A673 (cell line): Measurements from ENCODE around the gene VPS37B. TPM values are rescaled to one million over a fixed set of nuclear protein-coding genes. Genes with fewer than 3 reads are reported as not detected.

Experiments
- BruUV-seq: library from RNA; stranded (reverse); fragments of 400-500 nt; replicated peaks from 2 replicates; lab custom pipeline; 2021; lab: Mats Ljungman, UMichigan
- CTCF ChIA-PET: fragments of 300-600 bp; sonication (Branson Sonifier 250); formaldehyde crosslinking; loops from one replicate; lab custom pipeline; 2022; ENCODE audit warnings: antibody characterized with exemption; lab: Charles Lee
- POLR2A ChIA-PET: fragments of 300-600 bp; sonication (Branson Sonifier 250); formaldehyde crosslinking; loops from one replicate; lab custom pipeline; 2022; ENCODE audit warnings: antibody characterized with exemption; ENCODE audit not compliant: low non-redundant PET; lab: Charles Lee
- DNase-seq: peaks from one replicate; pipeline ENCODE4 v3.0.0-alpha.2; 2015; ENCODE audit warnings: low spot score
- H3K27ac ChIP-seq: fragments of 200-600 bp; sonication (generic); 2 replicates; pipeline ENCODE4 v1.5.1; 2016; ENCODE audit warnings: mixed run types, low read depth, mild to moderate bottlenecking, mixed read lengths, antibody characterized with exemption, low read length; ENCODE audit not compliant: poor library complexity, severe bottlenecking
- H3K27me3 ChIP-seq: fragments of 200-600 bp; sonication (generic); replicated peaks from 2 replicates; pipeline ENCODE4 v1.6.1; 2017; ENCODE audit warnings: mixed run types, low read depth, mild to moderate bottlenecking, mixed read lengths, antibody characterized with exemption, low read length; ENCODE audit not compliant: insufficient read depth, poor library complexity
- H3K36me3 ChIP-seq: fragments of 200-600 bp; sonication (generic); 2 replicates; pipeline ENCODE4 v1.6.1; 2016; ENCODE audit warnings: mixed run types, mild to moderate bottlenecking, mixed read lengths, antibody characterized with exemption, low read length; ENCODE audit not compliant: insufficient read depth, poor library complexity, severe bottlenecking
- H3K4me1 ChIP-seq: fragments of 200-600 bp; sonication (generic); 2 replicates; pipeline ENCODE4 v1.6.1; 2017; ENCODE audit warnings: mixed run types, mild to moderate bottlenecking, mixed read lengths, antibody characterized with exemption, low read length; ENCODE audit not compliant: insufficient read depth, poor library complexity, severe bottlenecking
- H3K4me3 ChIP-seq: fragments of 200-600 bp; sonication (generic); 2 replicates; pipeline ENCODE4 v1.5.1; 2016; ENCODE audit warnings: low read depth, mixed run types, mild to moderate bottlenecking, mixed read lengths, low read length; ENCODE audit not compliant: poor library complexity, severe bottlenecking
- H3K9me3 ChIP-seq: fragments of 200-600 bp; sonication (generic); 2 replicates; pipeline ENCODE4 v1.6.1; 2016; ENCODE audit warnings: mixed run types, low read depth, mild to moderate bottlenecking, mixed read lengths, antibody characterized with exemption, low read length; ENCODE audit not compliant: poor library complexity, severe bottlenecking
- CTCF ChIP-seq: fragments of 300-800, 200-600 bp; sonication (generic); conservative IDR thresholded peaks from 2 replicates; pipeline ENCODE4 v1.5.1; 2017; ENCODE audit warnings: low read depth, mild to moderate bottlenecking, antibody characterized with exemption, low read length, moderate library complexity, mixed read lengths
- EZH2 ChIP-seq: fragments of 200-600 bp; sonication (generic); IDR thresholded peaks from 2 replicates; pipeline ENCODE4 v1.6.1; 2017; ENCODE audit warnings: borderline replicate concordance, low read depth, mild to moderate bottlenecking, mixed read lengths, antibody characterized with exemption, low read length; ENCODE audit not compliant: poor library complexity, severe bottlenecking
- intact Hi-C: fragments of 100-400 bp; cut with micrococcal nuclease; formaldehyde crosslinking; loops from one replicate; pipeline ENCODE4 v1.10.0; 2022; ENCODE audit not compliant: unreplicated experiment
- total RNA-seq: library from RNA; stranded (reverse); gene quantifications from 2 replicates; pipeline ENCODE4 v1.2.3, GENCODE V29; 2021

Gene VPS37B
- total RNA-seq, 1 experiment from 2014 or later: 34.4 TPM

GRCh38 chr12:122849352-122850047 lies 46.4 kb downstream of the VPS37B start:
- Histone ChIP-seq H3K4me1 (no peaks in the 10 kb centered on the region), H3K27me3 (no peaks in the 10 kb centered on the region), H3K4me3 (no peak overlapping the region), H3K27ac (no peak overlapping the region), H3K36me3 (no peaks in the 10 kb centered on the region), H3K9me3 (no peaks in the 10 kb centered on the region)
- DNase-seq: no peak
- no TSS peak for BruUV-seq
- CTCF ChIA-PET: no interaction called here
- TF ChIP-seq EZH2 (no peak), CTCF (no peak)
- intact Hi-C loops: no loop called here
- POLR2A ChIA-PET: no interaction called here

- ChIA-PET CTCF (interaction anchor here (0.5 kb wide), 1 partner anchor 78 kb away, joined by 4 read pairs; no protein-coding TSS in a partner anchor), POLR2A (no interaction called here)
- H3K4me1 ChIP-seq: no peaks in the 10 kb centered on the region
- H3K27me3 ChIP-seq: no peaks in the 10 kb centered on the region
- intact Hi-C loops: no loop called here
- no peak for DNase-seq
- no peak overlapping the region for H3K4me3 ChIP-seq
- BruUV-seq: no TSS peak
- no peaks in the 10 kb centered on the region for H3K36me3 ChIP-seq
- TF ChIP-seq CTCF (no peak), EZH2 (no peak)
- H3K27ac ChIP-seq: no peak overlapping the region
- no peaks in the 10 kb centered on the region for H3K9me3 ChIP-seq
Measured at GRCh38 chr12:122848471-122849351, 47.2 kb downstream of the VPS37B start.

GRCh38 chr12:122847921-122848421 lies 48.0 kb downstream of the VPS37B start:
- intact Hi-C loops: no loop called here
- POLR2A ChIA-PET: no interaction called here
- no TSS peak for BruUV-seq

More at GRCh38 chr12:122847921-122848421, 48.0 kb downstream of the VPS37B start:
- CTCF ChIA-PET: interaction anchor here (0.5 kb wide), 1 partner anchor 79 kb away, joined by 4 read pairs; no protein-coding TSS in a partner anchor
- no peaks in the 10 kb centered on the region for H3K9me3 ChIP-seq
- no peaks in the 10 kb centered on the region for H3K27me3 ChIP-seq
- no peaks in the 10 kb centered on the region for H3K4me1 ChIP-seq
- TF ChIP-seq CTCF (no peak), EZH2 (no peak)
- H3K36me3 ChIP-seq: no peaks in the 10 kb centered on the region
- no peak for DNase-seq
- H3K27ac ChIP-seq: no peak overlapping the region
- H3K4me3 ChIP-seq: no peak overlapping the region
